Muscle layer of colon (tissue), 2 donors: Measurements from ENCODE around the gene PTPN13.

Experiments used
- H3K27ac ChIP-seq: one replicate; pipeline ENCODE4 v1.7.0; 2013; ENCODE audit warnings: low read depth, mild to moderate bottlenecking, low read length, moderate library complexity
- H3K27me3 ChIP-seq, 2 donors: one replicate each; pipeline ENCODE4 v1.7.0; 2013; ENCODE audit warnings: low read length in 2 of 2, mild to moderate bottlenecking in 2 of 2; ENCODE audit not compliant: insufficient read depth in 2 of 2, control insufficient read depth in 1 of 2
- H3K36me3 ChIP-seq: one replicate; pipeline ENCODE4 v1.7.0; 2013; ENCODE audit warnings: mild to moderate bottlenecking, low read length; ENCODE audit not compliant: insufficient read depth
- H3K4me1 ChIP-seq: one replicate; pipeline ENCODE4 v1.7.0; 2013; ENCODE audit warnings: mild to moderate bottlenecking, low read length; ENCODE audit not compliant: insufficient read depth
- H3K4me3 ChIP-seq, 2 donors: one replicate each; pipeline ENCODE4 v1.7.0; 2013; ENCODE audit warnings: low read length in 2 of 2, low read depth in 1 of 2, mild to moderate bottlenecking in 1 of 2, moderate library complexity in 1 of 2
- H3K9ac ChIP-seq: one replicate; pipeline ENCODE4 v1.7.0; 2013; ENCODE audit warnings: low read length
- H3K9me3 ChIP-seq: one replicate; pipeline ENCODE4 v1.7.0; 2013; ENCODE audit warnings: mild to moderate bottlenecking, low read length
- donor health status: abdominal sarcoma.
- donor health status: Adenocarcinoma of cecum.

The PTPN13 gene

GRCh38 chr4:86847571-86847970 lies 253.5 kb downstream of the PTPN13 start:
- H3K27ac ChIP-seq = no peak overlapping the region
- H3K4me3 ChIP-seq = no peak overlapping the region
- no peaks in the 10 kb centered on the region for H3K36me3 ChIP-seq
- H3K4me1 ChIP-seq = no peaks in the 10 kb centered on the region
- H3K9me3 ChIP-seq = no peaks in the 10 kb centered on the region
- no peak overlapping the region for H3K9ac ChIP-seq
- no peaks in the 10 kb centered on the region for H3K27me3 ChIP-seq

DNA sequence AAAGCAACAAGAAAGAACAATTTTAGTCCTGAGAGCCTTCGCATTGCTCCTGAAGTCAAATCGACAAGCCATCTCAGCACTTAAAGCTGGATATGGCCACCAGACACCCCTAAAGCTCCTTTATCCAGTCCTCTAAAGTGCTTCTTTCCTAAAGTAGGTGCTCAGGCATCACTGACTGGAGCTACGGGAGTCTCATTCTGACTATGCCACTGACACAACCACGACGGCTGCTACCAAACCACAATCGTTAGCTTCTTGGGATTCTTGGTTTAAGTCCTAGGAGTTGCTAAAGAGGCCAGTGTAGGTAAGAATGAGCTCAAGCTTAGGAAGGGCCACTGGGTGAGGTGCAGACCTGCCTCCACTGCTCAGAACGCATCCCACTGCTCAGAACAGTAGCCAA lies 254.0 kb downstream of the PTPN13 start:
- Histone ChIP-seq H3K27ac (no peak overlapping the region), H3K9ac (no peak overlapping the region), H3K36me3 (no peaks in the 10 kb centered on the region), H3K4me1 (no peaks in the 10 kb centered on the region), H3K4me3 (no peak overlapping the region), H3K27me3 (no peaks in the 10 kb centered on the region), H3K9me3 (no peaks in the 10 kb centered on the region)

- Histone ChIP-seq H3K4me1 (no peaks in the 10 kb centered on the region), H3K27ac (no peak within 1 kb of the TSS), H3K9me3 (no peaks in the 10 kb centered on the region), H3K27me3 (no peaks in the 10 kb centered on the region), H3K9ac (no peak within 1 kb of the TSS), H3K36me3 (no peaks in the 10 kb centered on the region), H3K4me3 (no peak within 1 kb of the TSS)
Observed at GRCh38 chr4:86848732-86849619, 254.9 kb downstream of the PTPN13 start, which contains the start of gene SLC10A6. Gene SLC10A6, minus strand, starts transcription at chr4:86849384. Its CDS starts 269 bp downstream, at chr4:86849115.

DNA sequence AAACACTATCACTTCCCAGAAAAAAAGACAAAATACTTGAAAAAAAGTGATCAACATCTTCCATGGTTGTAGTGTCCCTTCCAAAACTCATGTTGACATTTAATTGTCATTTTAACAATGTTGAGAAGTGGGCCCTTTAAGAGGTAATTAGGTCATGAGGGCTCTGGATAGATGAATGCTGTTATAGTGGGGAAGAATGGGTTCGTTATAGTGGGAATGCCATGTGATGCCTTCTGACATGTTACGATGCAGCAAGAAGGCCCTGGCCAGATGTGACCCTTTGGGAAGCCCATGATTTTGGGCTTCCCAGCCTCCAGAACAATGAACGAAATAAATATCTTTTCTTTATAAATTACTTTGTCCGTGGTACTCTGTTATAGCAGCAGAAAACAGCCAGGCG lies 259.1 kb downstream of the PTPN13 start:
- no peaks in the 10 kb centered on the region for H3K9me3 ChIP-seq
- H3K9ac ChIP-seq = no peak overlapping the region
- H3K27ac ChIP-seq = no peak overlapping the region
- no peak overlapping the region for H3K4me3 ChIP-seq
- no peaks in the 10 kb centered on the region for H3K4me1 ChIP-seq
- H3K27me3 ChIP-seq = no peaks in the 10 kb centered on the region
- H3K36me3 ChIP-seq = no peaks in the 10 kb centered on the region

- H3K27me3 ChIP-seq = no peaks in the 10 kb centered on the region
- no peak overlapping the region for H3K27ac ChIP-seq
- H3K36me3 ChIP-seq = no peaks in the 10 kb centered on the region
- no peaks in the 10 kb centered on the region for H3K9me3 ChIP-seq
- no peak overlapping the region for H3K9ac ChIP-seq
- no peak overlapping the region for H3K4me3 ChIP-seq
- H3K4me1 ChIP-seq = no peaks in the 10 kb centered on the region
Observed at GRCh38 chr4:86855572-86855971, 261.5 kb downstream of the PTPN13 start.

- Histone ChIP-seq H3K9me3 (no peaks in the 10 kb centered on the region), H3K4me3 (no peak overlapping the region), H3K27me3 (no peaks in the 10 kb centered on the region), H3K9ac (no peak overlapping the region), H3K36me3 (no peaks in the 10 kb centered on the region), H3K4me1 (no peaks in the 10 kb centered on the region), H3K27ac (no peak overlapping the region)
Observed at GRCh38 chr4:86856896-86857295, 262.8 kb downstream of the PTPN13 start.

- H3K27ac ChIP-seq = no peak overlapping the region
Observed at GRCh38 chr4:86857341-86858052, 263.4 kb downstream of the PTPN13 start.

More at GRCh38 chr4:86857341-86858052, 263.4 kb downstream of the PTPN13 start:
- H3K27me3 ChIP-seq = no peaks in the 10 kb centered on the region
- H3K4me1 ChIP-seq = no peaks in the 10 kb centered on the region
- H3K4me3 ChIP-seq = no peak overlapping the region
- no peaks in the 10 kb centered on the region for H3K9me3 ChIP-seq
- no peaks in the 10 kb centered on the region for H3K36me3 ChIP-seq
- H3K9ac ChIP-seq = no peak overlapping the region
